H1 (cell line): ENCODE results near the gene CIB2. TPM values are rescaled to one million over a fixed set of nuclear protein-coding genes. Genes with fewer than 3 reads are reported as not detected.

Experiments used
- RXRA ChIP-seq: IDR thresholded peaks from 2 replicates; pipeline ENCODE4 v1.6.1; 2011; ENCODE audit warnings: low read depth, mild to moderate bottlenecking, low read length, moderate library complexity; ENCODE audit not compliant: insufficient read depth
- TCF12 ChIP-seq: IDR thresholded peaks from 2 replicates; pipeline ENCODE4 v1.6.1; 2011; ENCODE audit warnings: low read depth, mild to moderate bottlenecking, low read length
- polyA plus RNA-seq, 7 experiments: library from polyadenylated mRNA; depleted of rRNA in 3 of 7; stranded (reverse) in 5 of 7; unstranded in 2 of 7; fragments of >200 nt in 5 of 7; fragments of 200-250 nt in 2 of 7; gene quantifications; 1 replicate in 5 of 7; 2 replicates in 1 of 7; 4 replicates in 1 of 7; pipeline versions ENCODE4 v1.2.1 to v1.2.3, GENCODE V29; 2011 to 2013; ENCODE audit warnings: missing spikeins in 2 of 7, mixed read lengths in 2 of 7
- total RNA-seq: library from RNA; stranded (reverse); fragmentation: NEBNext Ultra II Directional; extraction: Animal tissue kit (Norgen Biotek cat#: 25700); gene quantifications from 2 replicates; pipeline ENCODE4 v1.2.1, GENCODE V29; 2021
- TF ChIP-seq, protein P1 (sequence below): IDR thresholded peaks from 2 replicates; pipeline ENCODE4 v1.6.1; 2011; ENCODE audit warnings: low read length, improper control_type of control experiment

CIB2 gene
- total and polyA plus RNA-seq, 2 of the 8 experiments (the other 6 are each of a cell fraction or from before 2014, with no cell fraction given): 41.5 to 45.8 TPM

GRCh38 chr15:78100886-78101285 is 30.4 kb downstream of the CIB2 start (continued):
- TF ChIP-seq, protein P1, sequence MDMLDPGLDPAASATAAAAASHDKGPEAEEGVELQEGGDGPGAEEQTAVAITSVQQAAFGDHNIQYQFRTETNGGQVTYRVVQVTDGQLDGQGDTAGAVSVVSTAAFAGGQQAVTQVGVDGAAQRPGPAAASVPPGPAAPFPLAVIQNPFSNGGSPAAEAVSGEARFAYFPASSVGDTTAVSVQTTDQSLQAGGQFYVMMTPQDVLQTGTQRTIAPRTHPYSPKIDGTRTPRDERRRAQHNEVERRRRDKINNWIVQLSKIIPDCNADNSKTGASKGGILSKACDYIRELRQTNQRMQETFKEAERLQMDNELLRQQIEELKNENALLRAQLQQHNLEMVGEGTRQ: no peak
- TF ChIP-seq TCF12 (no peak), RXRA (no peak)
- TF ChIP-seq, all 59 proteins: peak for 0
